Stomach (tissue), 9 donors: ENCODE measurements around the gene XIRP2. TPM values are rescaled to one million over a fixed set of nuclear protein-coding genes. Genes with fewer than 3 reads are reported as not detected.

Source experiments
- DNase-seq, 2 donors: peaks; one replicate each; pipeline versions ENCODE4 v3.0.0 to v3.0.0-alpha.2; 2013 to 2019
- H3K27ac ChIP-seq, 5 donors: fragments of 200-600 bp in 4 of 5; sonication (generic) in 4 of 5; one replicate each; pipeline ENCODE4 v1.5.1; 2013 to 2019; ENCODE audit warnings: mild to moderate bottlenecking in 1 of 5, moderate library complexity in 1 of 5
- H3K27me3 ChIP-seq, 3 donors: fragments of 200-600 bp; sonication (generic); one replicate each; pipeline ENCODE4 v1.5.1; 2017 to 2019; ENCODE audit warnings: mixed run types in 1 of 3
- H3K36me3 ChIP-seq, 4 donors: fragments of 200-600 bp; sonication (generic); 1 replicate in 3 of 4; 2 replicates in 1 of 4; pipeline ENCODE4 v1.5.1; 2016 to 2019
- H3K4me1 ChIP-seq, 4 donors: fragments of 200-600 bp; sonication (generic); one replicate each; pipeline ENCODE4 v1.5.1; 2016 to 2019
- H3K4me3 ChIP-seq, 4 donors: fragments of 200-600 bp; sonication (generic) in 3 of 4; one replicate each; pipeline ENCODE4 v1.5.1; 2016 to 2019; ENCODE audit warnings: mild to moderate bottlenecking in 1 of 4
- H3K9me3 ChIP-seq, 4 donors: fragments of 200-600 bp; sonication (generic); one replicate each; pipeline ENCODE4 v1.5.1; 2016 to 2019
- EP300 ChIP-seq: sonication (generic); formaldehyde crosslinking; IDR thresholded peaks from one replicate; pipeline ENCODE4 v1.6.1; 2017; ENCODE audit warnings: antibody characterized with exemption
- POLR2A ChIP-seq, 4 donors: fragments of 450-650 bp; IDR thresholded peaks; one replicate each; pipeline ENCODE4 v1.6.1; 2016; ENCODE audit warnings: antibody characterized with exemption in 4 of 4, control low read depth in 2 of 4, mild to moderate bottlenecking in 1 of 4, moderate library complexity in 1 of 4
- POLR2AphosphoS5 ChIP-seq, 3 donors: sonication (generic); formaldehyde crosslinking; IDR thresholded peaks; one replicate each; pipeline ENCODE4 v1.6.1; 2016; ENCODE audit warnings: antibody characterized with exemption in 3 of 3
- WGBS, 5 donors: extraction: QIAGEN DNeasy Blood & Tissue Kit in 3 of 5; methylation state at CpG; one replicate each; pipeline versions ENCODE4 v1.1.5 to v1.1.7; 2013 to 2018; 5-methylcytosine and 5-hydroxymethylcytosine counted together
- intact Hi-C: fragments of 100-400 bp; cut with DNase I; formaldehyde crosslinking; loops from one replicate; pipeline ENCODE4 v1.15.1; 2023; ENCODE audit warnings: low total_unique reads
- polyA plus RNA-seq, 3 donors: library from polyadenylated mRNA; stranded (reverse); fragments of 200-250 nt; gene quantifications; one replicate each; pipeline ENCODE4 v1.2.3, GENCODE V29; 2013
- total RNA-seq, 5 donors: library from RNA; depleted of rRNA; stranded (reverse); fragments of >200 nt; gene quantifications; one replicate each; pipeline versions ENCODE4 v1.1.0 to v1.2.3, GENCODE V29; 2014 to 2016
- TF ChIP-seq, protein P1 (sequence below), 7 experiments: fragments of 450-650 bp in 4 of 7; fragments of 200-600 bp in 3 of 7; sonication (generic) in 3 of 7; IDR thresholded peaks; one replicate each; pipeline ENCODE4 v1.5.1; 2016 to 2019; ENCODE audit warnings: antibody characterized with exemption in 7 of 7, control low read depth in 2 of 7, mild to moderate bottlenecking in 1 of 7
- donor health status: healthy with polysubstance abuse.
- donor health status: Bipolar disorder and iron deficiency.
- donor health status: healthy.

XIRP2 gene
- total and polyA plus RNA-seq, 8 donors, result 0.10 to 3.2 (median 0.19) TPM; not detected in 4

DNA sequence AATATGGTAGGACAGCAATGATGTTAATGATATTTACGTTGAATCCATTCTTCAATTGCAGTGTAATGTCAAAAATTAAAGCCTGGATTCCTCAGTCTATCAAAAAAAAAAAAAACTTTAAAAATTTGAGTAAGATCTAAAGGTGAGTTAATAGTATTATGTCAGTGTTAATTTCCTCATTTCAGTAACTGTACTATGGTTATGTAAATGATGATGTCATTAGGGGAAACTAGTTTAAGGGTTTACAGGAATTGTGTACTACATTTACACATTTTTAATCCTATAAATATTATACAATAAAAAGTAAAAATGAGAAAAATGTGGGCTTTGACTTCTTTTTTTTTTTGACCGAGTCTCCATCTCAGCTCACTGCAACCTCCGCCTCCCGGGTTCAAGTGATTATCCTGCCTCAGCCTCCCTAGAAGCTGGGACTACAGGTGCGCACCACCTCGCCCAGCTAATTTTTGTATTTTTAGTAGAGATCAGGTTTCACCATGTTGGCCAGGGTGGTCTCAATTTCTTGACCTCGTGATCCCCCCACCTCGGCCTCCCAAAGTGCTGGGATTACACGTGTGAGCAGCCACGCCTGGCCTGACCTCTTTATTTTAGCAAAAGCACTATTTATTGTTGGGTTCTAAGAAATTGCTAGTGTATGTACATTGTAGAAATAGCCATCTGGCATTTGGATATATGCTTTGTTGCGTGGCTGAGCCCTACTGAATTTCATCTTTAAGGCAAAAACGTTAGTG lies 106.5 kb downstream of the XIRP2 start:
- no peaks in the 10 kb centered on the region for H3K9me3 ChIP-seq
- no peak overlapping the region for H3K27ac ChIP-seq
- WGBS, 5 donors, result 90 to 93% (median 93%) methylated on average over 12 of the region's 12 CpGs
- no peaks in the 10 kb centered on the region for H3K36me3 ChIP-seq
- TF ChIP-seq POLR2AphosphoS5 (IDR thresholded peaks at IDR 0.05), result no peak
- TF ChIP-seq EP300, result no peak
- no peak for TF ChIP-seq POLR2A (IDR thresholded peaks at IDR 0.05)
- TF ChIP-seq, protein P1, sequence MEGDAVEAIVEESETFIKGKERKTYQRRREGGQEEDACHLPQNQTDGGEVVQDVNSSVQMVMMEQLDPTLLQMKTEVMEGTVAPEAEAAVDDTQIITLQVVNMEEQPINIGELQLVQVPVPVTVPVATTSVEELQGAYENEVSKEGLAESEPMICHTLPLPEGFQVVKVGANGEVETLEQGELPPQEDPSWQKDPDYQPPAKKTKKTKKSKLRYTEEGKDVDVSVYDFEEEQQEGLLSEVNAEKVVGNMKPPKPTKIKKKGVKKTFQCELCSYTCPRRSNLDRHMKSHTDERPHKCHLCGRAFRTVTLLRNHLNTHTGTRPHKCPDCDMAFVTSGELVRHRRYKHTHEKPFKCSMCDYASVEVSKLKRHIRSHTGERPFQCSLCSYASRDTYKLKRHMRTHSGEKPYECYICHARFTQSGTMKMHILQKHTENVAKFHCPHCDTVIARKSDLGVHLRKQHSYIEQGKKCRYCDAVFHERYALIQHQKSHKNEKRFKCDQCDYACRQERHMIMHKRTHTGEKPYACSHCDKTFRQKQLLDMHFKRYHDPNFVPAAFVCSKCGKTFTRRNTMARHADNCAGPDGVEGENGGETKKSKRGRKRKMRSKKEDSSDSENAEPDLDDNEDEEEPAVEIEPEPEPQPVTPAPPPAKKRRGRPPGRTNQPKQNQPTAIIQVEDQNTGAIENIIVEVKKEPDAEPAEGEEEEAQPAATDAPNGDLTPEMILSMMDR (IDR thresholded peaks at IDR 0.05), result no peak
- H3K4me1 ChIP-seq, result no peaks in the 10 kb centered on the region
- no peaks in the 10 kb centered on the region for H3K27me3 ChIP-seq
- intact Hi-C loops, result no loop called here
- H3K4me3 ChIP-seq, result no peak overlapping the region
- no peak for DNase-seq

DNA sequence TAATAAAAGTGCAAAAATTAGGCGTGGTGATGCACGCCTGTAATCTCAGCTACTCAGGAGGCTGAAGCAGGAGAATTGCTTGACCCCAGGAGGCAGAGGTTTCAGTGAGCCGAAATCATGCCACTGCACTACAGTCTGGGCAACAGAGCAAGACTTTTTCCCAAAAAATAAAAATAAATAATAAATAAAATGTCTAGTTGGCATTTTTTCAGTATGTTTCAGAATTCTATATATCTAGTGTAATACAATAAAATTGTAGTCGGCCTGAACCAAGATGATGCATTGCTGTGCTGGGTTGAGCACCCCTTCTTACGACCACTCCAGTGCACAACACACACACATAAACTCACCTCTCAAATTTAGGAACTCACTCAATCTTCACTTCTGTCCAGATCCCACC lies 108.2 kb downstream of the XIRP2 start:
- no peaks in the 10 kb centered on the region for H3K36me3 ChIP-seq
- H3K4me3 ChIP-seq, result no peak overlapping the region
- WGBS, 5 donors, result 83 to 91% (median 87%) methylated on average over 5 of the region's 5 CpGs
- no peak for TF ChIP-seq POLR2A (IDR thresholded peaks at IDR 0.05)
- no peak for TF ChIP-seq EP300
- TF ChIP-seq POLR2AphosphoS5 (IDR thresholded peaks at IDR 0.05), result no peak
- TF ChIP-seq, protein P1 (IDR thresholded peaks at IDR 0.05), result no peak
- no peak for DNase-seq
- intact Hi-C loops, result no loop called here
- no peak overlapping the region for H3K27ac ChIP-seq
- no peaks in the 10 kb centered on the region for H3K9me3 ChIP-seq
- no peaks in the 10 kb centered on the region for H3K4me1 ChIP-seq
- H3K27me3 ChIP-seq, result no peaks in the 10 kb centered on the region

DNA sequence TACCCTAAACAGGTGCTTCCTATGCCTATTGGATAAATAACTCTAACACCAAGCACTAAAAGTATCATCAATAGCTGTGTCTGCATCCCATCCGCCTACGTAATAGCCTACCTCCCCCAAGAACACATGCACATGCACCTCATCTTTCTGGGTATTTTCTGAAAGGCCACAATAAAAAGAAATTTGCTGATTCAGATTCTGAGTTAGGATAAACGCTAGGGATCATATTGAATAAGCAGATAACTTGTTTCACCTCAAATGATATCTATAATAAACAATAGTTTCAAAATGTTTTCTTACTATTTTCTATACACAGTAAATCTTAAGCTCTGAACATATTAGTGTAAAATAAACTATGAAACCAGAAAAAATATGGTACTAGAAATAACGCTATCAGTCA lies 112.9 kb downstream of the XIRP2 start:
- intact Hi-C loops, result no loop called here
- H3K4me1 ChIP-seq, result no peaks in the 10 kb centered on the region
- WGBS, 5 donors, result 82 to 91% (median 86%) methylated on average over 4 of the region's 4 CpGs
- H3K36me3 ChIP-seq, result no peaks in the 10 kb centered on the region
- no peak for DNase-seq
- no peaks in the 10 kb centered on the region for H3K9me3 ChIP-seq
- no peak overlapping the region for H3K4me3 ChIP-seq
- H3K27ac ChIP-seq, result no peak overlapping the region
- H3K27me3 ChIP-seq, result no peaks in the 10 kb centered on the region
- TF ChIP-seq POLR2A (IDR thresholded peaks at IDR 0.05) (no peak), POLR2AphosphoS5 (IDR thresholded peaks at IDR 0.05) (no peak), EP300 (no peak)
- TF ChIP-seq, protein P1 (IDR thresholded peaks at IDR 0.05), result no peak

DNA sequence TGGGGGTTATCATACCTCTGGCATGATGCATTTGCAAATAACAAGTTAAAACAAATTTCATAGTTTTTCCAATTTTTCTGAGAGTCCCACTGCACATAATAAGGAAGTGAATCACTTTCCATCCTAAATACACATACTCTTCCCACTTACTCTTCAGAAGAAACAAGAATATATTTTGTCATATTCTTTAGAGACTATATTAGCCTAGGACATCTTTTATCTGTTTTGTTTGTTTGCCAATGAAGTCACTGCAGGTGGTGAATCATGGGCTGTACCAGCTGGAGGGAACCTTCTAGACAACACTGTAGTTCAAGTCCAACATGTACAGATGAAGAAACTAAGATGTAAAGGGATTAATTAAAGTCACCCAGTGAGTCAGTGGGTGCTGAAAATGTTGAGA lies 116.8 kb downstream of the XIRP2 start:
- no peaks in the 10 kb centered on the region for H3K27me3 ChIP-seq
- H3K4me3 ChIP-seq, result no peak overlapping the region
- H3K4me1 ChIP-seq, result no peaks in the 10 kb centered on the region
- no peak for TF ChIP-seq POLR2AphosphoS5 (IDR thresholded peaks at IDR 0.05)
- no peak for TF ChIP-seq EP300
- TF ChIP-seq POLR2A (IDR thresholded peaks at IDR 0.05), result no peak
- TF ChIP-seq, protein P1 (IDR thresholded peaks at IDR 0.05), result no peak
- intact Hi-C loops, result no loop called here
- no peak overlapping the region for H3K27ac ChIP-seq
- no peak for DNase-seq
- H3K36me3 ChIP-seq, result no peaks in the 10 kb centered on the region
- no peaks in the 10 kb centered on the region for H3K9me3 ChIP-seq
